HG02678 (cell line): Measurements from ENCODE around the gene WDR4.
"Not testable (repeated sequence)": the region's sequence is repeated elsewhere in the genome, so short reads cannot be mapped to it uniquely, and the experiment has no call there.

Experiments used
- ATAC-seq: cut with Tn5 transposase; IDR thresholded peaks from one replicate; pipeline ENCODE4 v1.9.1; 2021; ENCODE audit warnings: mild to moderate bottlenecking, moderate library complexity; ENCODE audit not compliant: unreplicated experiment

The WDR4 gene

GRCh38 chr21:42820616-42821465 is 58.5 kb downstream of the WDR4 start:
- ATAC-seq, result no peak

- no peak for ATAC-seq
Observed at GRCh38 chr21:42819861-42820615, 59.3 kb downstream of the WDR4 start.

- ATAC-seq, result no peak
Observed at GRCh38 chr21:42818328-42818749, 61.0 kb downstream of the WDR4 start.

GRCh38 chr21:42815217-42815616 is 64.1 kb downstream of the WDR4 start:
- ATAC-seq, result no peak

- not testable (repeated sequence) for ATAC-seq
Observed at GRCh38 chr21:42812528-42813241, 66.7 kb downstream of the WDR4 start.

DNA sequence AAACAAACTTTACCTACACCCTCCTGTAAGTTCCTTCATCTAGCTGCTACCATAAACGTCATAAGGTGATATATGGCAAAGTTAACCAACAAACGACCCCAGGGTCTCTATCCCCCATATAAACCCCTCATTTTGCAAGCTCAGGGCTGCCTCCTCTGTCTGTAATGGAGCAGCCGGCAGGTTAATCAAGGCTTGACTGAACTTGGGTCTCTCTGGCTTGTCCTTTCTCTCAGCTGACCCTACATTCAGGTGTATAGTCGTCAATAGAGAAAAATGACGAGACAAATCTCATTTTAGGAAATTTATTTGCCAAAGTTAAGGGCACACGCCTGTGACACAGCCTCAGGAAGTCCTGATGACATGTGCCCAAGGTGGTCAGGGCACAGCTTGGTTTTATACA is 67.4 kb downstream of the WDR4 start:
- no peak for ATAC-seq

- no peak for ATAC-seq
Observed at GRCh38 chr21:42809577-42810475, 69.5 kb downstream of the WDR4 start.

- ATAC-seq, result no peak
Observed at GRCh38 chr21:42809171-42809570, 70.2 kb downstream of the WDR4 start.

GRCh38 chr21:42807938-42808613 is 71.3 kb downstream of the WDR4 start:
- ATAC-seq, result no peak

- ATAC-seq, result not testable (repeated sequence)
Observed at GRCh38 chr21:42807293-42807895, 71.9 kb downstream of the WDR4 start.

DNA sequence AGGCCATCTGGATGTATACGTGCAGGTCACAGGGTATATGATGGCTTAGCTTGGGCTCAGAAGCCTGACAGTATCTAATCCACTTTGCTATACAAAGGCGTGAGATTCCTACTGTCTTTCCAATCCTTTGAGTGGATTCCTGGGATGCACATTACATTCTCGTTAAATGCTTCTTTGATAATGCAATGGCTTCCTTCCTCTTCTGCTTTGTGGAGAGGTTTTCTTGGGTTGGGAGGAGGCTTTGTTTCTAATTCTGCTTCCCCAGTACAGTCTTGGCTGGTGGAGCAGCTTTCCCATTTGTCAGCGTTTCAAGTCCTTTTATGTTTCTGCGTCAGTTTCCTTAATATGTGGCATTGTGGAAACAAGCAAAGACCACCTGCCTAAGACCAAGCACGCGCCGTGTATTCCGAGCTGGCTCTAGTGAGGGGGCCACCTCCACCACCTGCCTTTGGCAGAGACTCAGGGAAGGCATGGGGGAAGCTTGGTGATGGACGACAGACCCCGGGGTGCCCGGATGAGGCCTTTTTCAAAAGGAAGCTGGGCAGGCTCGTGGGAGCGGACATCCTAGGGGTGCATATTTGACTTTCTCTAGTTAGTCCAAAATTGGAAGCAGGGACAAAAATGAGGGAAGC is 72.7 kb downstream of the WDR4 start:
- ATAC-seq, result no peak

DNA sequence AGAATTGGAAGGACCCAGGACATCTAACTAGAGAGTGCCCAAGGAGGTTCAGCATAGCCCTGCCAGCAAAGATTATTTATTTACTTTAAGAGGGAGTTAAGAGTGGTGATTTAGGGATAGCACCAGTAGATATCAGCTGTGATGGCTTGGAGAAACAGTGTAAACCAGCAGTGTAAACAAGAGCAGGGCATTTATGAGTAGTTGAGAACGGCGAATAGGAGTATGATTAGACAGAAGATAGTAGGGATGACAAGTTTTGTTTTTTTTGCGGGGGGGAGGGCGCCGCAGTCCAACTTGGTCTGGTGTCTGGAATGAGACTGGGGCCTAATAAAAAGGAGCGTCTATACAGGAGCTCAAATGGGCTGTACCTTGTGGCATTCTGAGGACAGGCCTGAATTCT is 77.7 kb downstream of the WDR4 start:
- not testable (repeated sequence) for ATAC-seq

DNA sequence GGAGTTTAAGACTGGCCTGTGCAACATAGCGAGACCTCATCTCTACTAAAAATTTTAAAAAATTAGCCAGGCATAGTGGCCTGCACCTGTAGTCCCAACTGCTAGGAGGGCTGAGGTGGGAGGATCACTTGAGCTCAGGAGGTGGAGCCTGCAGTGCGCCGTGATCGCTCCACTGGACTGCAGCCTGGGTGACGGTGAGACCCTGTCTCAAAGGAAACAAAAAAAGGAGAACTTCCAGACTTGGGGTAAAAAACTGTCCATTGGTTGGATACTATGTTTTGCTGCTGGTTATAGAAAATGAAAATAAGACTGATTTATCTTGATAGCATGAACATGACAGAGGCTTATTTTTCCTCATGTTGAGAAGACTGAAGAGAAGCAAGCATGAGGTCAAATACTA is 79.4 kb downstream of the WDR4 start:
- ATAC-seq, result no peak

DNA sequence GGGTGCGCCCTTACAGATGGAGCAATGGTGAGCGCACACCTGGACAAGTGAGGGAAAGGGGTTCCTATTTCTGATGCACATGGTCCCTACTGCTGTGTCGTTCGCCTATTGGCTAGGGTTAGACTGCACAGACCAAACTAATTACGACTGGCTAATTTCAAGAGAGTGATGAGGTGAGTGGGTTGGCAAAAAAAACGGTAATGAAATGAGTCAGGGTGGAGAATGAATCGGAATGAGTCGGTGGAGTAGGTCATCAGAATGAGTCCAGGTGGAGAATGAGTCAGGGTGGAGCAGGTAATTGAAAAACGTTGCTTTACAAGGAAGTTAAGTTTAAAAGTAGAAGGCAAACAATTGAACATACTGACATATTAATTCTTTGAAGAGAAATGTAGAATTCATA is 79.8 kb downstream of the WDR4 start:
- no peak for ATAC-seq
